H1 (cell line): ENCODE data around the gene VAV2. TPM values are rescaled to one million over a fixed set of nuclear protein-coding genes. Genes with fewer than 3 reads are reported as not detected.

Experiments used
- CTCF ChIA-PET: fragments of 300-600 bp; sonication (Branson Sonifier 250); formaldehyde crosslinking; loops from one replicate; lab custom pipeline; 2021; ENCODE audit not compliant: partially characterized antibody; lab: Charles Lee
- POLR2A ChIA-PET: fragments of 300-600 bp; sonication (Branson Sonifier 250); formaldehyde crosslinking; loops from one replicate; lab custom pipeline; 2021; ENCODE audit warnings: inconsistent platforms; ENCODE audit not compliant: partially characterized antibody; lab: Charles Lee
- DNase-seq, 2 experiments: peaks; one replicate each; pipeline versions ENCODE4 v3.0.0 to v3.0.0-alpha.2; 2010 to 2022; ENCODE audit warnings: low spot score in 2 of 2, low read depth in 1 of 2, mixed read lengths in 1 of 2
- FAIRE-seq: peaks from 2 replicates; lab custom pipeline; 2011; peaks lifted over from hg19 to GRCh38; lab: Jason Lieb, UNC
- H2AFZ ChIP-seq: 2 replicates; pipeline ENCODE4 v1.8.1; 2012; ENCODE audit warnings: low read length, inconsistent platforms
- H2AK5ac ChIP-seq: 2 replicates; pipeline ENCODE4 v1.6.1; 2013; ENCODE audit warnings: low read depth, low read length
- H2BK120ac ChIP-seq: replicated peaks from 2 replicates; pipeline ENCODE3; 2013; ENCODE audit warnings: low read depth, low read length, inconsistent platforms
- H2BK12ac ChIP-seq: 2 replicates; pipeline ENCODE4 v1.6.1; 2013; ENCODE audit warnings: low read depth, low read length
- H2BK15ac ChIP-seq: 2 replicates; pipeline ENCODE4 v1.6.1; 2013; ENCODE audit warnings: low read length
- H2BK20ac ChIP-seq: 2 replicates; pipeline ENCODE4 v1.6.1; 2013; ENCODE audit warnings: low read length
- H2BK5ac ChIP-seq: 2 replicates; pipeline ENCODE4 v1.6.1; 2013; ENCODE audit warnings: low read depth, low read length
- H3K14ac ChIP-seq: 2 replicates; pipeline ENCODE4 v1.6.1; 2013; ENCODE audit warnings: inconsistent platforms; ENCODE audit not compliant: insufficient read length
- H3K18ac ChIP-seq: 2 replicates; pipeline ENCODE4 v1.6.1; 2013; ENCODE audit warnings: low read length; ENCODE audit errors: extremely low read depth
- H3K23ac ChIP-seq: 2 replicates; pipeline ENCODE4 v1.6.1; 2013; ENCODE audit warnings: inconsistent platforms; ENCODE audit not compliant: insufficient read length
- H3K23me2 ChIP-seq: 2 replicates; pipeline ENCODE4 v1.6.1; 2013; ENCODE audit warnings: low read depth, low read length
- H3K27ac ChIP-seq: 2 replicates; pipeline ENCODE4 v1.6.1; 2011; ENCODE audit warnings: low read depth, low read length, inconsistent platforms
- H3K27me3 ChIP-seq, 4 experiments: replicated peaks in 1 of 4; 1 replicate in 1 of 4; 2 replicates in 3 of 4; pipeline versions ENCODE4 v1.6.1 to v1.8.1; 2011 to 2013; ENCODE audit warnings: low read length in 3 of 4, mild to moderate bottlenecking in 3 of 4, inconsistent platforms in 2 of 4, mixed read lengths in 2 of 4, moderate library complexity in 1 of 4; ENCODE audit not compliant: control insufficient read depth in 3 of 4, insufficient read depth in 3 of 4; ENCODE audit errors: extremely low read depth in 1 of 4
- H3K36me3 ChIP-seq, 4 experiments: 2 replicates each; pipeline versions ENCODE4 v1.6.1 to v1.8.1; 2011 to 2013; ENCODE audit warnings: mild to moderate bottlenecking in 4 of 4, low read length in 3 of 4, moderate library complexity in 2 of 4, control low read depth in 1 of 4, inconsistent platforms in 1 of 4; ENCODE audit not compliant: insufficient read depth in 4 of 4, control insufficient read depth in 2 of 4
- H3K4ac ChIP-seq: replicated peaks from 2 replicates; pipeline ENCODE3; 2013; ENCODE audit warnings: low read length, low read depth, mixed read lengths, inconsistent platforms; ENCODE audit not compliant: insufficient read length
- H3K4me1 ChIP-seq, 4 experiments: replicated peaks in 1 of 4; 1 replicate in 1 of 4; 2 replicates in 3 of 4; pipeline versions ENCODE4 v1.6.1 to v1.8.1; 2011 to 2013; ENCODE audit warnings: low read length in 3 of 4, inconsistent platforms in 2 of 4, mixed read lengths in 1 of 4; ENCODE audit not compliant: insufficient read depth in 4 of 4, control insufficient read depth in 3 of 4
- H3K4me2 ChIP-seq, 2 experiments: 2 replicates each; pipeline versions ENCODE4 v1.6.1 to v1.8.1; 2011 to 2013; ENCODE audit warnings: low read depth in 2 of 2, low read length in 2 of 2, control low read depth in 1 of 2, inconsistent platforms in 1 of 2, mild to moderate bottlenecking in 1 of 2; ENCODE audit not compliant: insufficient read depth in 1 of 2
- H3K4me3 ChIP-seq, 4 experiments: fragments of 200-600, 300-600 bp in 1 of 4; sonication (generic), shearing (Covaris generic), sonication (Bioruptor Twin) in 1 of 4; 2 replicates each; pipeline versions ENCODE4 v1.5.1 to v1.8.1; 2011 to 2016; ENCODE audit warnings: low read length in 4 of 4, low read depth in 3 of 4, control low read depth in 2 of 4, inconsistent platforms in 2 of 4, mild to moderate bottlenecking in 2 of 4, mixed read lengths in 1 of 4, moderate library complexity in 1 of 4; ENCODE audit not compliant: insufficient read depth in 2 of 4; ENCODE audit errors: extremely low read depth in 1 of 4
- H3K56ac ChIP-seq: replicated peaks from 2 replicates; pipeline ENCODE3; 2013; ENCODE audit warnings: low read depth, mild to moderate bottlenecking, mixed read lengths, low read length, inconsistent platforms; ENCODE audit not compliant: insufficient read length
- H3K79me1 ChIP-seq: 2 replicates; pipeline ENCODE4 v1.6.1; 2013; ENCODE audit warnings: low read depth, low read length, control low read depth
- H3K79me2 ChIP-seq, 2 experiments: 2 replicates each; pipeline versions ENCODE4 v1.6.1 to v1.8.1; 2012 to 2013; ENCODE audit warnings: low read length in 2 of 2, mild to moderate bottlenecking in 2 of 2, inconsistent platforms in 1 of 2; ENCODE audit not compliant: insufficient read depth in 2 of 2, control insufficient read depth in 1 of 2
- H3K9ac ChIP-seq, 4 experiments: replicated peaks in 1 of 4; 1 replicate in 1 of 4; 2 replicates in 3 of 4; pipeline versions ENCODE4 v1.6.1 to v1.8.1; 2011 to 2013; ENCODE audit warnings: low read depth in 3 of 4, low read length in 3 of 4, control low read depth in 2 of 4, mild to moderate bottlenecking in 2 of 4, moderate library complexity in 2 of 4, inconsistent platforms in 1 of 4; ENCODE audit errors: extremely low read depth in 1 of 4
- H3K9me3 ChIP-seq, 2 experiments: 2 replicates each; pipeline versions ENCODE4 v1.6.1 to v1.8.1; 2012 to 2013; ENCODE audit warnings: mild to moderate bottlenecking in 2 of 2, moderate library complexity in 2 of 2, control low read depth in 1 of 2, inconsistent platforms in 1 of 2, low read depth in 1 of 2, low read length in 1 of 2, mixed read lengths in 1 of 2; ENCODE audit not compliant: insufficient read depth in 2 of 2
- H4K20me1 ChIP-seq, 2 experiments: replicated peaks in 1 of 2; 2 replicates each; pipeline versions ENCODE3 to v1.8.1; 2011 to 2013; ENCODE audit warnings: inconsistent platforms in 2 of 2, low read length in 2 of 2, mild to moderate bottlenecking in 1 of 2; ENCODE audit not compliant: insufficient read depth in 2 of 2, control insufficient read depth in 1 of 2
- H4K5ac ChIP-seq: 2 replicates; pipeline ENCODE4 v1.6.1; 2013; ENCODE audit warnings: low read length, low read depth, mixed read lengths, inconsistent platforms; ENCODE audit not compliant: insufficient read length
- H4K8ac ChIP-seq: 2 replicates; pipeline ENCODE4 v1.8.0; 2013; ENCODE audit warnings: mild to moderate bottlenecking, moderate library complexity, low read length, inconsistent platforms; ENCODE audit not compliant: insufficient read depth; ENCODE audit errors: extremely low read depth
- H4K91ac ChIP-seq: replicated peaks from 2 replicates; pipeline ENCODE3; 2013; ENCODE audit warnings: low read length, mixed read lengths, inconsistent platforms; ENCODE audit not compliant: insufficient read length
- PHF8 ChIP-seq: fragments of 200-600 bp; sonication (generic); conservative IDR thresholded peaks from 2 replicates; pipeline ENCODE4 v1.7.1; 2012; ENCODE audit warnings: low read depth, mild to moderate bottlenecking, inconsistent platforms, low read length, moderate library complexity
- RAD21 ChIP-seq, 2 experiments: IDR thresholded peaks in 1 of 2; conservative IDR thresholded peaks in 1 of 2; 2 replicates each; pipeline ENCODE4 v1.6.1; 2011; ENCODE audit warnings: low read depth in 2 of 2, low read length in 2 of 2, improper control_type of control experiment in 1 of 2, inconsistent platforms in 1 of 2, mild to moderate bottlenecking in 1 of 2, moderate library complexity in 1 of 2
- RFX5 ChIP-seq: IDR thresholded peaks from 2 replicates; pipeline ENCODE4 v1.6.1; 2011; ENCODE audit warnings: low read depth, low read length, improper control_type of control experiment, borderline replicate concordance
- SAP30 ChIP-seq: fragments of 300-600 bp; sonication (generic); IDR thresholded peaks from 2 replicates; pipeline ENCODE4 v1.7.1; 2012; ENCODE audit warnings: low read length, moderate library complexity, mild to moderate bottlenecking, inconsistent platforms; ENCODE audit not compliant: insufficient read depth, insufficient replicate concordance
- TBP ChIP-seq: IDR thresholded peaks from 2 replicates; pipeline ENCODE4 v1.6.1; 2011; ENCODE audit warnings: low read depth, low read length, improper control_type of control experiment
- WGBS, 2 experiments: shearing (Covaris generic) in 1 of 2; methylation state at CpG; one replicate each; pipeline versions ENCODE4 v1.1.6 to v1.1.7; 2013 to 2015; ENCODE audit warnings: low lambda C conversion rate in 2 of 2, mixed read lengths in 2 of 2, inconsistent platforms in 1 of 2, low coverage in 1 of 2, missing lambda C conversion rate in 1 of 2; ENCODE audit not compliant: insufficient replicate concordance in 2 of 2, insufficient coverage in 1 of 2, insufficient read length in 1 of 2; ENCODE audit errors: extremely low coverage in 1 of 2, missing lambda C conversion rate in 1 of 2; 5-methylcytosine and 5-hydroxymethylcytosine counted together
- polyA plus RNA-seq, 7 experiments: library from polyadenylated mRNA; depleted of rRNA in 3 of 7; stranded (reverse) in 5 of 7; unstranded in 2 of 7; fragments of >200 nt in 5 of 7; fragments of 200-250 nt in 2 of 7; gene quantifications; 1 replicate in 5 of 7; 2 replicates in 1 of 7; 4 replicates in 1 of 7; pipeline versions ENCODE4 v1.2.1 to v1.2.3, GENCODE V29; 2011 to 2013; ENCODE audit warnings: missing spikeins in 2 of 7, mixed read lengths in 2 of 7
- total RNA-seq: library from RNA; stranded (reverse); fragmentation: NEBNext Ultra II Directional; extraction: Animal tissue kit (Norgen Biotek cat#: 25700); gene quantifications from 2 replicates; pipeline ENCODE4 v1.2.1, GENCODE V29; 2021

VAV2 gene
- total and polyA plus RNA-seq, 2 of the 8 experiments (the other 6 are each of a cell fraction or from before 2014, with no cell fraction given) = 13.6 to 37.6 TPM

DNA sequence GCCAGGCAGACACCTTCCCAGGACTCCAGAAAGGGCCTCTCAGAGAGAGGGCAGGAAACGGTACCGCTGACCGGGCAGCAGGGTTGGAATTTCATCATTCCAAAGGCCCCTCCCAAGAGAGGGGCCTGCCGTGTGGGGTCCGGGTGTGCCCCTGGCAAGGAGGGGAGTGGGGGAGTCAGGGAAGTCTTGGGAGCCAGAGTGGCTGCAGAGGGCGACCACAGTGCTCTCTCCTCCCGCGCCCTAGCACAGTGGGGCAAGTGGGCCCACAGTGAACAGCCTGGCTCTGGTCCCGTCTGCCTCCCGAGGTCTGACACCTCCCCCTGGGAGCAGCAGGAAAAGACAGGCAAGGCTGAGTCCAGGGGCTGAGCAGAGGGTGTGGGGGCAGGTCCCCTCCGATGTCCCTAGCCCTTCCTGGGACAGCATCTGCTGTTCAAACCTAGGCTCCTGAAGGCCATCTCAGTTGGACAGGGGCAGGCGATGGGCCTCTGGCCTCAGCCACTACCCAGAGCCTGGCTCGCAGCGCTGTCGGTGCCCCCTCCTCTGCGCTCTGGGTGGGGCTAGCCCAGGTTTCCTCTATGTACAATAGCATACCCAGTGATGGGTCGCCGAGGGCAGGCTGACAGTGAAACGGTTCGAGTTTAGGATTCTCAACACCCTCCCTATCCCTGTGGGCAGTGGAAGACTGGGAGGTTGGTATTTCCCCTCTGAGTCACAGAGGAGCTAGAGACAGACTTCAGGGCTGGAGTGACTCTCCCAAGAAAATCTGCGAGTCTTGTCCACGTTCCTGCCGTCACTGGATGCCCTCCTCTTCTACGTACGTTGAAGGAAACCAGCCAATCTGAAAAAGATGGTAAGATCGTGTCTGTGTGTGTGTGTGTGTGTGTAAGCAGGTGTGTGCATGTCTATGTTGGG lies 228.6 kb downstream of the VAV2 start:
- no peaks in the 10 kb centered on the region; a peak in 1 of 7 replicates for H3K4me1 ChIP-seq
- H2AK5ac ChIP-seq = no peak overlapping the region
- H3K23me2 ChIP-seq = no peaks in the 10 kb centered on the region; the same call in 1 of the 2 replicates
- no peak overlapping the region for H2BK20ac ChIP-seq
- no peak overlapping the region for H3K23ac ChIP-seq
- CTCF ChIA-PET = interaction anchor here (0.6 kb wide), 1 partner anchor 66 kb away, joined by 3 read pairs; no protein-coding TSS in a partner anchor
- no peak overlapping the region for H2AFZ ChIP-seq
- no peak overlapping the region for H3K14ac ChIP-seq
- no peak overlapping the region for H2BK5ac ChIP-seq
- TF ChIP-seq SAP30 (no peak), TBP (no peak), PHF8 (no peak), RFX5 (no peak), RAD21 (IDR thresholded peaks at IDR 0.05 in 1 of 2, conservative IDR thresholded peaks at IDR 0.05 in 1 of 2; ENCODE audit: low read depth in 2 of 2, low read length in 2 of 2) (no peak)
- no peak overlapping the region for H4K5ac ChIP-seq
- H3K9ac ChIP-seq = no peak overlapping the region
- H3K9me3 ChIP-seq = peaks cover 0 to 3% of the 10 kb centered on the region in 2 experiments; a peak in 2 of 4 replicates
- no peak overlapping the region for H2BK15ac ChIP-seq
- no peak overlapping the region for H2BK120ac ChIP-seq
- POLR2A ChIA-PET = no interaction called here
- H4K20me1 ChIP-seq = peaks cover 1 to 3% of the 10 kb centered on the region in 2 experiments
- H3K79me2 ChIP-seq = no peaks in the 10 kb centered on the region
- peaks cover 2 to 12% (median 9%) of the 10 kb centered on the region in 4 experiments; a peak in 6 of 8 replicates for H3K36me3 ChIP-seq
- H3K18ac ChIP-seq = no peak overlapping the region
- no peak overlapping the region for H3K4ac ChIP-seq
- FAIRE-seq (no peak), DNase-seq (peak in 1 of 2 experiments; percentile 45)
- H3K79me1 ChIP-seq = no peaks in the 10 kb centered on the region
- no peak overlapping the region for H3K4me3 ChIP-seq
- H4K8ac ChIP-seq = no peak overlapping the region
- WGBS, 2 experiments = 85% methylated on average over 19 of the region's 26 CpGs; no CpG with 5 or more reads in 1 of the 2 experiments
- H3K56ac ChIP-seq = no peak overlapping the region
- H3K27me3 ChIP-seq = no peaks in the 10 kb centered on the region; a peak in 1 of 7 replicates
- H2BK12ac ChIP-seq = no peak overlapping the region
- H4K91ac ChIP-seq = no peak overlapping the region
- no peak overlapping the region for H3K4me2 ChIP-seq
- H3K27ac ChIP-seq = no peak overlapping the region
